Measurements from ENCODE around the gene C1orf116.
A peak's percentile ranks its signal among the peaks of the same experiment; 100 is the strongest.

Gene C1orf116

GRCh38 chr1:207055386-207056001 lies 22.9 kb upstream of the C1orf116 start:
- TF ChIP-seq YY1 (IDR thresholded peaks at IDR 0.05; ENCODE audit: low read depth), result no peak
- no peak for TF ChIP-seq RAD21 (IDR thresholded peaks at IDR 0.05; ENCODE audit: low read depth)
- no peak for TF ChIP-seq CREB1 (IDR thresholded peaks at IDR 0.05; ENCODE audit: low read depth)
- no peak for TF ChIP-seq REST (IDR thresholded peaks at IDR 0.05; ENCODE audit: low read depth)
- TF ChIP-seq FOXM1 (IDR thresholded peaks at IDR 0.05; ENCODE audit: borderline replicate concordance, low read depth), result no peak
- no peak for TF ChIP-seq EGR1 (IDR thresholded peaks at IDR 0.05)
- TF ChIP-seq, protein P1, sequence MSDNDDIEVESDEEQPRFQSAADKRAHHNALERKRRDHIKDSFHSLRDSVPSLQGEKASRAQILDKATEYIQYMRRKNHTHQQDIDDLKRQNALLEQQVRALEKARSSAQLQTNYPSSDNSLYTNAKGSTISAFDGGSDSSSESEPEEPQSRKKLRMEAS (IDR thresholded peaks at IDR 0.05), result no peak
- TF ChIP-seq TAF1 (IDR thresholded peaks at IDR 0.05; ENCODE audit: low read depth), result no peak
- TF ChIP-seq NFIC (IDR thresholded peaks at IDR 0.05), result no peak
- no peak for TF ChIP-seq ZBTB7A (IDR thresholded peaks at IDR 0.05; ENCODE audit: low read depth)
- TF ChIP-seq EP300 (IDR thresholded peaks at IDR 0.05; ENCODE audit: borderline replicate concordance), result no peak

DNA sequence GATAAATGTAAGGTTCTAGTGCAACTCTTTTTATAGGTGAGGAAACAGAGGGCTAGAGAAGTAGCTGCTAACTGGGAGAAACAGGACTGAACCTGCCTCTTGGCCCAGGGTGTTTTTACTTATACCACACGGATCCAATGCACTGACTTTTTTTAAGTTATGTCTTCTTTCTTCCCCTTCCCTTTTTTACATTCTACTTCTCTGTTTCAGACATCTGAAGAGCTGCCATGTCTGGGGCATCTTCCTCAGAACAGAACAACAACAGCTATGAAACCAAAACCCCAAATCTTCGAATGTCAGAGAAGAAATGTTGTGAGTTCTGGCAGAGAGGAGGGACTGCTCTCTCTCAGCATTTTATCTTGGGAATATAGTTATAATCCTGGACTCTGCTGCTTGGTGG lies 21.9 kb upstream of the C1orf116 start:
- no peak for TF ChIP-seq REST (IDR thresholded peaks at IDR 0.05; ENCODE audit: low read depth)
- TF ChIP-seq, protein P1 (IDR thresholded peaks at IDR 0.05), result no peak
- TF ChIP-seq RAD21 (IDR thresholded peaks at IDR 0.05; ENCODE audit: low read depth), result no peak
- no peak for TF ChIP-seq USF1 (IDR thresholded peaks at IDR 0.05)
- no peak for TF ChIP-seq YY1 (IDR thresholded peaks at IDR 0.05; ENCODE audit: low read depth)
- TF ChIP-seq EP300 (IDR thresholded peaks at IDR 0.05; ENCODE audit: borderline replicate concordance), result no peak
- no peak for TF ChIP-seq TAF1 (IDR thresholded peaks at IDR 0.05; ENCODE audit: low read depth)
- no peak for TF ChIP-seq TEAD4 (IDR thresholded peaks at IDR 0.05)
- TF ChIP-seq ZBTB7A (IDR thresholded peaks at IDR 0.05; ENCODE audit: low read depth), result no peak
- no peak for TF ChIP-seq FOXM1 (IDR thresholded peaks at IDR 0.05; ENCODE audit: borderline replicate concordance, low read depth)
- no peak for TF ChIP-seq NFIC (IDR thresholded peaks at IDR 0.05)
- no peak for TF ChIP-seq TCF12 (IDR thresholded peaks at IDR 0.05; ENCODE audit: low read depth)

- TF ChIP-seq NFIC (IDR thresholded peaks at IDR 0.05) (no peak), CEBPB (IDR thresholded peaks at IDR 0.05) (no peak), USF1 (IDR thresholded peaks at IDR 0.05) (peak; percentile 87), EP300 (IDR thresholded peaks at IDR 0.05; ENCODE audit: borderline replicate concordance) (no peak), RAD21 (IDR thresholded peaks at IDR 0.05; ENCODE audit: low read depth) (no peak), TCF12 (IDR thresholded peaks at IDR 0.05; ENCODE audit: low read depth) (peak; percentile 59), TAF1 (IDR thresholded peaks at IDR 0.05; ENCODE audit: low read depth) (peak; percentile 86), YY1 (IDR thresholded peaks at IDR 0.05; ENCODE audit: low read depth) (no peak; the same call in 1 of the 2 replicates), FOXM1 (IDR thresholded peaks at IDR 0.05; ENCODE audit: borderline replicate concordance, low read depth) (no peak), EGR1 (IDR thresholded peaks at IDR 0.05) (0 out of 2 replicates have a peak, but pooled peaks have one; percentile 11), CREB1 (IDR thresholded peaks at IDR 0.05; ENCODE audit: low read depth) (0 out of 2 replicates have a peak, but pooled peaks have one; percentile 23), TEAD4 (IDR thresholded peaks at IDR 0.05) (no peak)
- TF ChIP-seq, protein P1 (IDR thresholded peaks at IDR 0.05), result peak; percentile 69; the same call in 1 of the 2 replicates
Observed at GRCh38 chr1:207052911-207053769, 20.6 kb upstream of the C1orf116 start, which contains the start of gene PFKFB2. Gene PFKFB2 (plus strand): TSS chr1:207053275. CDS start chr1:207054718, 1,443 bp downstream.

GRCh38 chr1:207051191-207051943 lies 18.8 kb upstream of the C1orf116 start, which contains the start of gene YOD1:
Gene YOD1 (minus strand): TSS chr1:207051208. CDS start chr1:207051030, 178 bp downstream.
- TF ChIP-seq REST (IDR thresholded peaks at IDR 0.05; ENCODE audit: low read depth), result no peak
- TF ChIP-seq TEAD4 (IDR thresholded peaks at IDR 0.05), result no peak
- peak; percentile 4; the same call in 1 of the 2 replicates for TF ChIP-seq USF1 (IDR thresholded peaks at IDR 0.05)
- TF ChIP-seq TCF12 (IDR thresholded peaks at IDR 0.05; ENCODE audit: low read depth), result peak; percentile 69
- peak; percentile 62 for TF ChIP-seq EP300 (IDR thresholded peaks at IDR 0.05; ENCODE audit: borderline replicate concordance)
- 0 out of 2 replicates have a peak, but pooled peaks have one; percentile 25 for TF ChIP-seq NFIC (IDR thresholded peaks at IDR 0.05)
- TF ChIP-seq, protein P1 (IDR thresholded peaks at IDR 0.05), result peak; percentile 9; the same call in 1 of the 2 replicates
- peak; percentile 41; the same call in 1 of the 2 replicates for TF ChIP-seq FOXM1 (IDR thresholded peaks at IDR 0.05; ENCODE audit: borderline replicate concordance, low read depth)

All from Ishikawa (cell line).